HEK293 (cell line): ENCODE data around the gene DDIAS.
A peak's percentile ranks its signal among the peaks of the same experiment; 100 is the strongest.
"Not testable (repeated sequence)": the region's sequence is repeated elsewhere in the genome, so short reads cannot be mapped to it uniquely, and the experiment has no call there.

Source experiments
- CTCF ChIA-PET: fragments of 350-600 bp; formaldehyde crosslinking; extraction: SDS; loops from one replicate; lab custom pipeline; 2021; ENCODE audit warnings: antibody characterized with exemption; lab: Yijun Ruan, JAX
- POLR2A ChIA-PET: fragments of 300-600 bp; formaldehyde crosslinking; extraction: SDS; loops from one replicate; lab custom pipeline; 2020; ENCODE audit warnings: antibody characterized with exemption, inconsistent platforms; lab: Yijun Ruan, JAX
- H3K27ac ChIP-seq: fragments of 200-500 bp; sonication (Bioruptor generic); 2 replicates; pipeline ENCODE4 v1.5.1; 2014; ENCODE audit warnings: low read depth, low read length, control low read depth, inconsistent platforms; ENCODE audit errors: extremely low read depth
- H3K36me3 ChIP-seq, 2 experiments: fragments of 200-500 bp in 1 of 2; sonication (Bioruptor generic) in 1 of 2; 1 replicate in 1 of 2; 2 replicates in 1 of 2; pipeline ENCODE4 v1.5.1; 2014 to 2017; ENCODE audit warnings: inconsistent platforms in 2 of 2, low read length in 2 of 2; ENCODE audit not compliant: control insufficient read depth in 2 of 2, insufficient read depth in 1 of 2
- H3K4me1 ChIP-seq: fragments of 200-500 bp; sonication (Bioruptor generic); 2 replicates; pipeline ENCODE4 v1.5.1; 2014; ENCODE audit warnings: mild to moderate bottlenecking, low read length, inconsistent platforms; ENCODE audit not compliant: control insufficient read depth, insufficient read depth
- H3K4me3 ChIP-seq: 2 replicates; pipeline ENCODE4 v1.5.1; 2011; ENCODE audit warnings: low read depth, mild to moderate bottlenecking, control low read depth, low read length, moderate library complexity
- H3K9me3 ChIP-seq: fragments of 200-500 bp; sonication (Bioruptor generic); 2 replicates; pipeline ENCODE4 v1.5.1; 2014; ENCODE audit warnings: low read depth, low read length, inconsistent platforms; ENCODE audit not compliant: control insufficient read depth, insufficient read depth
- EGR2 ChIP-seq: fragments of 450-650 bp; formaldehyde crosslinking; IDR thresholded peaks from 2 replicates; pipeline ENCODE4 v1.5.1; 2016; ENCODE audit warnings: low read depth, missing biosample characterization, missing genetic modification characterization
- IKZF3 ChIP-seq: fragments of 450-650 bp; IDR thresholded peaks from 2 replicates; pipeline ENCODE4 v1.5.0; 2018; ENCODE audit warnings: missing biosample characterization, mild to moderate bottlenecking, missing genetic modification characterization, moderate library complexity
- PRDM10 ChIP-seq: fragments of 450-650 bp; formaldehyde crosslinking; IDR thresholded peaks from 2 replicates; pipeline ENCODE4 v1.5.1; 2016; ENCODE audit warnings: missing biosample characterization, missing genetic modification characterization
- ZBTB8A ChIP-seq: fragments of 450-650 bp; formaldehyde crosslinking; IDR thresholded peaks from 2 replicates; pipeline ENCODE4 v1.5.1; 2016; ENCODE audit warnings: missing biosample characterization, missing genetic modification characterization
- ZFHX2 ChIP-seq: fragments of 450-650 bp; formaldehyde crosslinking; conservative IDR thresholded peaks from 2 replicates; pipeline ENCODE4 v1.5.1; 2016; ENCODE audit warnings: missing biosample characterization, missing genetic modification characterization
- ZNF146 ChIP-seq: fragments of 450-650 bp; formaldehyde crosslinking; IDR thresholded peaks from 2 replicates; pipeline ENCODE4 v1.5.1; 2016; ENCODE audit warnings: missing biosample characterization, missing genetic modification characterization
- ZNF223 ChIP-seq: fragments of 450-650 bp; formaldehyde crosslinking; IDR thresholded peaks from 2 replicates; pipeline ENCODE4 v1.5.1; 2016; ENCODE audit warnings: missing biosample characterization, missing genetic modification characterization
- ZNF423 ChIP-seq: fragments of 450-650 bp; formaldehyde crosslinking; IDR thresholded peaks from 2 replicates; pipeline ENCODE4 v1.5.1; 2016; ENCODE audit warnings: missing biosample characterization, missing genetic modification characterization
- ZNF514 ChIP-seq: fragments of 450-650 bp; formaldehyde crosslinking; IDR thresholded peaks from 2 replicates; pipeline ENCODE4 v1.5.1; 2016; ENCODE audit warnings: missing biosample characterization, missing genetic modification characterization
- ZNF555 ChIP-seq: fragments of 450-650 bp; formaldehyde crosslinking; conservative IDR thresholded peaks from 2 replicates; pipeline ENCODE4 v1.5.1; 2017; ENCODE audit warnings: missing biosample characterization, mild to moderate bottlenecking, missing genetic modification characterization, inconsistent platforms
- ZNF558 ChIP-seq: fragments of 450-650 bp; formaldehyde crosslinking; IDR thresholded peaks from 2 replicates; pipeline ENCODE4 v1.5.1; 2016; ENCODE audit warnings: missing biosample characterization, missing genetic modification characterization
- ZNF561 ChIP-seq: fragments of 450-650 bp; IDR thresholded peaks from 2 replicates; pipeline ENCODE4 v1.5.1; 2018; ENCODE audit warnings: missing biosample characterization, missing genetic modification characterization, borderline replicate concordance
- ZSCAN16 ChIP-seq: fragments of 450-650 bp; formaldehyde crosslinking; IDR thresholded peaks from 2 replicates; pipeline ENCODE4 v1.5.1; 2016; ENCODE audit warnings: missing biosample characterization, missing genetic modification characterization
- TF ChIP-seq, protein P1 (sequence below): fragments of 450-650 bp; formaldehyde crosslinking; IDR thresholded peaks from 2 replicates; pipeline ENCODE4 v1.5.1; 2016; ENCODE audit warnings: missing biosample characterization, missing genetic modification characterization

Gene DDIAS

DNA sequence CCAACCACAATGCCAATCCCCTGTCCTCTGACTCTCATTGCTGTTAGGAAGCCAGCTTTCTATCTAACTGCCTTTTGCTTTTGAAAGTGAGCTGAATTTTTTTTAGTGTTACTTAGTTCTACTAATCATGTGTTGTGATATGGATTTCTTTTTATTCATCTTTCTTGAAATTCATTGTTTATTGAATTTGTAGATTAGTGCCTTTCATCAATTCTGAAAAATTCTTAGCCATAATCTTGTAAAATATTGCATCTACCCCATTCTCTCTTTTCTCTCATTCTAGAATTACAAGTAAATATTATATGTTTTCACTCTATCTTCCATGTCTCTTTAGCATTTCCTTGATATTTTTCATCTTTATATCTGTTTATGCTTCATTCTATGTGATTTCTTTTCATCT, 47.8 kb downstream of the DDIAS start:
- no peak overlapping the region for H3K27ac ChIP-seq

GRCh38 chr11:82950502-82950901, 49.0 kb downstream of the DDIAS start:
- H3K4me3 ChIP-seq, H3K36me3 ChIP-seq, H3K9me3 ChIP-seq, POLR2A ChIA-PET, CTCF ChIA-PET, H3K27ac ChIP-seq, H3K4me1 ChIP-seq: not testable (repeated sequence)
- TF ChIP-seq ZNF146, result peak; percentile 79; the same call in 1 of the 2 replicates

More for the DNA sequence above, 47.8 kb downstream of the DDIAS start:
- ChIA-PET CTCF (no interaction called here), POLR2A (no interaction called here)
- no peaks in the 10 kb centered on the region for H3K9me3 ChIP-seq
- H3K4me3 ChIP-seq, result no peak overlapping the region
- TF ChIP-seq ZBTB8A (tag by site-specific recombination), result no peak
- TF ChIP-seq, protein P1, sequence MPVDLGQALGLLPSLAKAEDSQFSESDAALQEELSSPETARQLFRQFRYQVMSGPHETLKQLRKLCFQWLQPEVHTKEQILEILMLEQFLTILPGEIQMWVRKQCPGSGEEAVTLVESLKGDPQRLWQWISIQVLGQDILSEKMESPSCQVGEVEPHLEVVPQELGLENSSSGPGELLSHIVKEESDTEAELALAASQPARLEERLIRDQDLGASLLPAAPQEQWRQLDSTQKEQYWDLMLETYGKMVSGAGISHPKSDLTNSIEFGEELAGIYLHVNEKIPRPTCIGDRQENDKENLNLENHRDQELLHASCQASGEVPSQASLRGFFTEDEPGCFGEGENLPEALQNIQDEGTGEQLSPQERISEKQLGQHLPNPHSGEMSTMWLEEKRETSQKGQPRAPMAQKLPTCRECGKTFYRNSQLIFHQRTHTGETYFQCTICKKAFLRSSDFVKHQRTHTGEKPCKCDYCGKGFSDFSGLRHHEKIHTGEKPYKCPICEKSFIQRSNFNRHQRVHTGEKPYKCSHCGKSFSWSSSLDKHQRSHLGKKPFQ (tag by site-specific recombination), result no peak
- peak; percentile 95 for TF ChIP-seq ZNF558
- no peaks in the 10 kb centered on the region for H3K36me3 ChIP-seq
- no peaks in the 10 kb centered on the region for H3K4me1 ChIP-seq

GRCh38 chr11:82955736-82956453, 54.4 kb downstream of the DDIAS start:
- POLR2A ChIA-PET, result interaction anchor here (0.6 to 1.0 kb wide), 4 partner anchors 55 to 201 kb away, joined by 3 to 4 read pairs (median 3); partner anchors contain the start of genes DDIAS, PCF11 and RAB30
- H3K4me1 ChIP-seq, H3K27ac ChIP-seq, H3K4me3 ChIP-seq: not testable (repeated sequence)
- peak; percentile 86 for TF ChIP-seq ZSCAN16 (tag by site-specific recombination)
- TF ChIP-seq PRDM10 (tag by site-specific recombination), result peak; percentile 90
- TF ChIP-seq ZFHX2 (tag by site-specific recombination), result peak; percentile 45; the same call in 1 of the 2 replicates
- 0 out of 2 replicates have a peak, but pooled peaks have one; percentile 16 for TF ChIP-seq EGR2 (tag by site-specific recombination)
- TF ChIP-seq, all 188 proteins: peak for 4; not testable (repeated sequence) for 184
- H3K9me3 ChIP-seq, H3K36me3 ChIP-seq, CTCF ChIA-PET: not testable (repeated sequence)

DNA sequence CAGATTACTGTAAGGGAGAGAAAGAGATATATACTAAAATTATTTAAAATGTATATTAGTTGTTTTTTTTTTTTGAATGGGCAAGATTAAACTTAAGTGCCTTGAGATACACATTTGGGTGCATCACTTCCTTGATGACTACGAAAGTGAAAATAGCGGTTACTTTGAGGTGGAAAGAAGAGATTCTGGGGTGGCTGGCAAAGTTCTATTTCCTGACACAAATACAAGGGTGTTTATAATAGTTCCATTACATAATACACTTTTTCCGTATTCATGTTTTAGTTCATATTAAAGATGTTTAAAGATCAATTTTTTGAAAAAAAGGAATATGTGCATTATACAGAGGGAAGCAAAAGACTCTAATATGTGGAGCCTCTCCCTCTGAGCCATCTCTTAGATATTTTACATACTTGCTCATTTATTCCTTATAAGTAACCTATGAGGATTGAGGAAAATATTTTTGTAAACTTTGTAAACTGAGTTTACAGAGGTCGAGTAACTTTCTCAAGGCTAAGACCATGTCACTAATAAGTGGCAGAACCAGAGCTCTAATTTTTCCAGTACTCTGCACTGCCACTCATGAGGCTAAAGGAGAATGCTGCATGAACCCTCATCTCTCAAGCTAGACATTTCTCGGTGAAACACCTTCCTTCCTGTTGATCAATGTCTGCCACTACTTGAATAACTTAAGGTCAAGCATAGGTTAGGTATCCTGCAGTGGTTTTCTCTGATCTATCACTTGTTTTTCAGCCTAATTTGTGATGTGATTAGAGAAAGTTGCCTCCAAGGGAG, 58.6 kb downstream of the DDIAS start:
- no peaks in the 10 kb centered on the region for H3K4me1 ChIP-seq
- H3K4me3 ChIP-seq, result no peak overlapping the region
- H3K9me3 ChIP-seq, result no peaks in the 10 kb centered on the region
- ChIA-PET POLR2A (no interaction called here), CTCF (interaction anchor here (0.6 kb wide), 1 partner anchor 13 kb away, joined by 6 read pairs; no protein-coding TSS in a partner anchor)
- TF ChIP-seq ZNF514 (no peak), IKZF3 (tag by site-specific recombination) (no peak), ZNF561 (tag by site-specific recombination) (no peak), ZNF223 (tag by site-specific recombination) (no peak), ZNF555 (no peak), ZNF423 (tag by site-specific recombination) (no peak)
- H3K36me3 ChIP-seq, result no peaks in the 10 kb centered on the region
- no peak overlapping the region for H3K27ac ChIP-seq
